Progenitor cell of endocrine pancreas (in vitro differentiated cells): ENCODE data around the gene KRTAP13-1. TPM values are rescaled to one million over a fixed set of nuclear protein-coding genes. Genes with fewer than 3 reads are reported as not detected.

Experiments
- DNase-seq: peaks from one replicate; pipeline ENCODE4 v3.0.0; 2021; ENCODE audit warnings: low spot score; ENCODE audit not compliant: unreplicated experiment
- H3K27ac Mint-ChIP-seq: 2 replicates; pipeline ENCODE4 v1.8.0; 2021; ENCODE audit warnings: mild to moderate bottlenecking, moderate library complexity, mixed read lengths
- H3K27me3 Mint-ChIP-seq: 2 replicates; pipeline ENCODE4 v1.8.0; 2021; ENCODE audit warnings: mixed read lengths
- H3K36me3 Mint-ChIP-seq: 2 replicates; pipeline ENCODE4 v1.8.0; 2022; ENCODE audit warnings: mixed read lengths; ENCODE audit not compliant: insufficient read depth
- H3K4me1 Mint-ChIP-seq: 2 replicates; pipeline ENCODE4 v1.8.0; 2021; ENCODE audit warnings: low read depth, mixed read lengths
- H3K4me3 Mint-ChIP-seq: 2 replicates; pipeline ENCODE4 v1.8.0; 2021; ENCODE audit warnings: low read depth, mild to moderate bottlenecking, moderate library complexity, mixed read lengths
- H3K9me3 Mint-ChIP-seq: 2 replicates; pipeline ENCODE4 v1.8.0; 2021; ENCODE audit warnings: low read depth, mixed read lengths
- total RNA-seq: library from RNA; stranded (reverse); gene quantifications from 2 replicates; pipeline ENCODE4 v1.2.1, GENCODE V29; 2021
- TF ChIP-seq, protein P1 (sequence below): fragments of 200-600 bp; sonication (generic); IDR thresholded peaks from one replicate; pipeline ENCODE4 v1.5.0; 2021; ENCODE audit warnings: antibody characterized with exemption, mild to moderate bottlenecking; ENCODE audit not compliant: unreplicated experiment

The KRTAP13-1 gene
- total RNA-seq, 1 donor from 2014 or later = not detected

GRCh38 chr21:30415993-30416392 lies 20.2 kb downstream of the KRTAP13-1 start:
- Mint-ChIP-seq H3K4me1 (no peaks in the 10 kb centered on the region), H3K4me3 (no peak overlapping the region), H3K27ac (no peak overlapping the region), H3K9me3 (peaks cover 18% of the 10 kb centered on the region), H3K36me3 (no peaks in the 10 kb centered on the region), H3K27me3 (no peaks in the 10 kb centered on the region)
- TF ChIP-seq, protein P1, sequence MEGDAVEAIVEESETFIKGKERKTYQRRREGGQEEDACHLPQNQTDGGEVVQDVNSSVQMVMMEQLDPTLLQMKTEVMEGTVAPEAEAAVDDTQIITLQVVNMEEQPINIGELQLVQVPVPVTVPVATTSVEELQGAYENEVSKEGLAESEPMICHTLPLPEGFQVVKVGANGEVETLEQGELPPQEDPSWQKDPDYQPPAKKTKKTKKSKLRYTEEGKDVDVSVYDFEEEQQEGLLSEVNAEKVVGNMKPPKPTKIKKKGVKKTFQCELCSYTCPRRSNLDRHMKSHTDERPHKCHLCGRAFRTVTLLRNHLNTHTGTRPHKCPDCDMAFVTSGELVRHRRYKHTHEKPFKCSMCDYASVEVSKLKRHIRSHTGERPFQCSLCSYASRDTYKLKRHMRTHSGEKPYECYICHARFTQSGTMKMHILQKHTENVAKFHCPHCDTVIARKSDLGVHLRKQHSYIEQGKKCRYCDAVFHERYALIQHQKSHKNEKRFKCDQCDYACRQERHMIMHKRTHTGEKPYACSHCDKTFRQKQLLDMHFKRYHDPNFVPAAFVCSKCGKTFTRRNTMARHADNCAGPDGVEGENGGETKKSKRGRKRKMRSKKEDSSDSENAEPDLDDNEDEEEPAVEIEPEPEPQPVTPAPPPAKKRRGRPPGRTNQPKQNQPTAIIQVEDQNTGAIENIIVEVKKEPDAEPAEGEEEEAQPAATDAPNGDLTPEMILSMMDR = no peak
- no peak for DNase-seq

DNA sequence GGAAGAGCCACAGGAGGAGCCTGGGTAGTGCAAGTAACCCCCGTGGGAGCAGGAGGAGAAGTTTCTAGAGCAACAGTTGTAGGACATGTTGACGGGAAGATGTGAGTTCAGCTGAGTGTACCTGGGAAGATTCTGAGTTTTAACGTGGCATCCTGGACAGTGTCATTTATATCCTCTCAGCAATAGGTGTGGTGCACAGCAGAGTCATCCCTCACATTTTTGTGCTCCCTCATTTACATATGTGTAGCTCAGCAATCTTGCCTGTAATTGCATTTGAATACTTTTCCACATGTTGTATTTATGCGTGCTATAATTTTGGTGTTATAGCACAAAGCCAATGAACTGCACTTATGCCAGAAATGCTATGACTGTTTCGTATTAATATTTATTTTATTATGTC lies 30.0 kb downstream of the KRTAP13-1 start, which contains the start of gene KRTAP13-3:
TSS of gene KRTAP13-3 (minus strand) at position 101 of the 400 bp plus-strand sequence. CDS start at position 87, 14 bp downstream.
- H3K4me1 Mint-ChIP-seq = no peaks in the 10 kb centered on the region
- H3K27ac Mint-ChIP-seq = no peak within 1 kb of the TSS
- peaks cover 2% of the 10 kb centered on the region for H3K27me3 Mint-ChIP-seq

DNA sequence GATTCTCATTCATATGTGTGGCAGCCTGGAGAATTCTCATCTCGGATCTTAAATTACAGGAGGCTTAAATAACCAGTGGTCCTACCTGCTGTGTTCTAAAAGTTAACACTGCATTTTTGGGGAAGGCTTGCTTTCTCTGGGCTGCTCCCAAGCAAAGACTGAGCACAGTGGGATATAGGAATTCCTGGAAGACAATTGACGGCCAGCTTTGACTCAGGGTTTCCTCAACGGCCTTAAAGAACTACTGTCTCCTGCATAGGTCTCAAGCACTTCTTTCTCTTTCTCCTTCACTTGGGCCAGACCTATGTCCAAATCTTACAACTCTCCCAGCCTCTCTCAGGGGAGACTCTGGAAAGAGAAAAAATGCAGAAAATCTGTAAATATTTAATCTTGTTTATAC lies 30.9 kb downstream of the KRTAP13-1 start:
- no peaks in the 10 kb centered on the region for H3K9me3 Mint-ChIP-seq
- no peak overlapping the region for H3K4me3 Mint-ChIP-seq
- peaks cover 2% of the 10 kb centered on the region for H3K27me3 Mint-ChIP-seq
- H3K36me3 Mint-ChIP-seq = no peaks in the 10 kb centered on the region
- no peak for DNase-seq
- TF ChIP-seq, protein P1 = no peak
- no peak overlapping the region for H3K27ac Mint-ChIP-seq
- no peaks in the 10 kb centered on the region for H3K4me1 Mint-ChIP-seq

More for the DNA sequence above, 30.0 kb downstream of the KRTAP13-1 start, which contains the start of gene KRTAP13-3:
- no peaks in the 10 kb centered on the region for H3K9me3 Mint-ChIP-seq
- TF ChIP-seq, protein P1 = no peak
- no peak for DNase-seq
- no peaks in the 10 kb centered on the region for H3K36me3 Mint-ChIP-seq
- no peak within 1 kb of the TSS for H3K4me3 Mint-ChIP-seq

- no peak within 1 kb of the TSS for H3K4me3 Mint-ChIP-seq
- peaks cover 2% of the 10 kb centered on the region for H3K27me3 Mint-ChIP-seq
- no peak for DNase-seq
- TF ChIP-seq, protein P1 = no peak
- H3K36me3 Mint-ChIP-seq = no peaks in the 10 kb centered on the region
- no peaks in the 10 kb centered on the region for H3K9me3 Mint-ChIP-seq
- no peaks in the 10 kb centered on the region for H3K4me1 Mint-ChIP-seq
- H3K27ac Mint-ChIP-seq = no peak within 1 kb of the TSS
These were observed 34.4 kb downstream of the KRTAP13-1 start, which contains the start of gene KRTAP13-4 for GRCh38 chr21:30430170-30430655. KRTAP13-4 (plus strand) TSS chr21:30430220; CDS start chr21:30430276, 56 bp downstream.

GRCh38 chr21:30434033-30434631 lies 38.3 kb downstream of the KRTAP13-1 start:
- Mint-ChIP-seq H3K27me3 (peaks cover 2% of the 10 kb centered on the region), H3K4me3 (no peak overlapping the region), H3K27ac (no peak overlapping the region), H3K4me1 (no peaks in the 10 kb centered on the region), H3K36me3 (no peaks in the 10 kb centered on the region), H3K9me3 (no peaks in the 10 kb centered on the region)
- TF ChIP-seq, protein P1 = peak; percentile 65
- DNase-seq = peak; percentile 16
